ENCODE data around the gene SERPINA4.

DNA sequence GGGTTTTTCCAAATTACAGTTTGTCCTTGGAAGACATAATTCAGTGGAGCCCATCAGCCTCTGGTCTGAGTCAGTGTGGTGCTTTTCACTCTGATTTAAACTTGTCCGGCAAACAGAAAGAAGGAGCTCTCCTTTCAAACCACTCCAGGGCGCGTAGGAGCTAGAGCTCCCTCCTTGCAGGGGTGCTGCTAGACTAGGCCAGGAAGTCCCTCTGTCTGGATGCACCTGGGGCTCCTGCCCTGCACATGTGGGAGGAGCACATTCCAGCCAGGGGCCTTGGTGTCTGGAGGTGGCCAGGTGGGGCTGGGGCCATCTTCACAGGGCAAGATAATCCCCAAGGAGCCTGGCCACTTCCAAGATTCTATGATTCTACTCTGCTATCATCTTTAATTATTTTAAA lies 54.0 kb downstream of the SERPINA4 start:
- no peak for TF ChIP-seq CTCF (IDR thresholded peaks at IDR 0.05)
- no peak for TF ChIP-seq POLR2A (IDR thresholded peaks at IDR 0.05)
